Left lung (tissue), 10 donors: ENCODE measurements around the gene FAM120B. TPM values are rescaled to one million over a fixed set of nuclear protein-coding genes. Genes with fewer than 3 reads are reported as not detected.
"Not testable (repeated sequence)": the region's sequence is repeated elsewhere in the genome, so short reads cannot be mapped to it uniquely, and the experiment has no call there.

Source experiments
- ATAC-seq: fragments of 200-7000 bp; cut with Tn5 transposase; one replicate; pipeline ENCODE4 v1.9.1; 2020; ENCODE audit warnings: moderate library complexity
- DNase-seq, 4 donors: peaks; one replicate each; pipeline ENCODE4 v3.0.0-alpha.2; 2013 to 2020
- H3K27ac ChIP-seq, 2 donors: fragments of 200-600 bp; sonication (generic) in 1 of 2; one replicate each; pipeline versions ENCODE4 v1.5.0 to v1.8.0; 2020 to 2021
- H3K27me3 ChIP-seq, 2 donors: fragments of 200-600 bp; sonication (generic) in 1 of 2; one replicate each; pipeline versions ENCODE4 v1.5.0 to v1.8.0; 2020 to 2021
- H3K36me3 ChIP-seq, 2 donors: fragments of 200-600 bp; sonication (generic) in 1 of 2; one replicate each; pipeline versions ENCODE4 v1.5.0 to v1.8.0; 2020 to 2021
- H3K4me1 ChIP-seq, 2 donors: fragments of 200-600 bp; one replicate each; pipeline ENCODE4 v1.8.0; 2021
- H3K4me3 ChIP-seq, 2 donors: fragments of 200-600 bp; sonication (generic) in 1 of 2; one replicate each; pipeline versions ENCODE4 v1.5.0 to v1.8.0; 2020 to 2021; ENCODE audit warnings: mild to moderate bottlenecking in 1 of 2
- H3K9me3 ChIP-seq, 2 donors: fragments of 200-600 bp; sonication (generic) in 1 of 2; one replicate each; pipeline versions ENCODE4 v1.5.0 to v1.8.0; 2020 to 2021
- CTCF ChIP-seq, 2 donors: fragments of 200-600 bp; sonication (generic) in 1 of 2; IDR thresholded peaks; one replicate each; pipeline versions ENCODE4 v1.5.0 to v1.8.0; 2021; ENCODE audit warnings: antibody characterized with exemption in 2 of 2
- intact Hi-C, 2 donors: fragments of 100-400 bp; cut with DNase I; formaldehyde crosslinking; loops; one replicate each; pipeline versions ENCODE4 v1.11.2 to v1.14.2; 2022
- polyA plus RNA-seq, 6 donors: library from polyadenylated mRNA; unstranded; fragments of 120-200 nt; gene quantifications; one replicate each; pipeline ENCODE4 v1.2.1, GENCODE V29; 2013; ENCODE audit not compliant: insufficient read length in 6 of 6
- total RNA-seq, 2 donors: library from RNA; stranded (reverse); fragmentation: NEBNext Ultra II Directional; extraction: Animal tissue kit (Norgen Biotek cat#: 25700); gene quantifications; one replicate each; pipeline ENCODE4 v1.2.1, GENCODE V29; 2021
- donor health status: DM: no; HTN: yes; CAD: no.
- donor health status: DM: no; HTN: no; CAD: no.

Gene FAM120B
- total and polyA plus RNA-seq, 8 donors, result 26.6 to 37.7 (median 35.5) TPM

DNA sequence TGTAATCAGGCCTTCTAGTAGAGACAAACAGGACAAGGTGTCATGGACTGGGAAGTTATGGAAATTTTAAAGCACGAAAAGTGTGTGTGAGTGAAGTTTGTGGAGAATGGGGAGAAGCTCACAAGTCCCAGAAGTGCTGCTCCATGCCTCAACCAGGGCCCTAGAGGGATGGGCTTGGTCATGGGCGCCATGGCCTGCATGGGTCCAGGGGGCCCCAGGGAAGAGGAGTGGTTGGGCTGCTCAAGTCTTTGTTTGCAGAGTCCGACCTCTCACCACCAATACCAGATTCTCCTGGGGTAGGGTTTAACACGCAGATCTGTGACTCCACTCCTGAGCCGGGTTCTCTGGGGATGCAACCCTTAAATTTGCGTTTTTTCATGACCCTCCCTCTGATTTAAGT is 88.4 kb downstream of the FAM120B start:
- no peak for ATAC-seq
- intact Hi-C loops, result no loop called here

GRCh38 chr6:170398743-170399369 is 92.3 kb downstream of the FAM120B start:
- DNase-seq, H3K4me1 ChIP-seq, H3K9me3 ChIP-seq, intact Hi-C loops, H3K4me3 ChIP-seq, ATAC-seq, H3K27ac ChIP-seq, H3K27me3 ChIP-seq: not testable (repeated sequence)
- peaks cover 0 to 80% of the 10 kb centered on the region in 2 donors for H3K36me3 ChIP-seq

More for the DNA sequence above, 88.4 kb downstream of the FAM120B start:
- H3K4me1 ChIP-seq, result no peaks in the 10 kb centered on the region
- H3K9me3 ChIP-seq, result no peaks in the 10 kb centered on the region
- no peaks in the 10 kb centered on the region for H3K27me3 ChIP-seq
- H3K4me3 ChIP-seq, result no peak overlapping the region
- no peak for DNase-seq
- no peak for TF ChIP-seq CTCF (IDR thresholded peaks at IDR 0.05)
- peaks cover 0 to 78% of the 10 kb centered on the region in 2 donors for H3K36me3 ChIP-seq
- H3K27ac ChIP-seq, result no peak overlapping the region

DNA sequence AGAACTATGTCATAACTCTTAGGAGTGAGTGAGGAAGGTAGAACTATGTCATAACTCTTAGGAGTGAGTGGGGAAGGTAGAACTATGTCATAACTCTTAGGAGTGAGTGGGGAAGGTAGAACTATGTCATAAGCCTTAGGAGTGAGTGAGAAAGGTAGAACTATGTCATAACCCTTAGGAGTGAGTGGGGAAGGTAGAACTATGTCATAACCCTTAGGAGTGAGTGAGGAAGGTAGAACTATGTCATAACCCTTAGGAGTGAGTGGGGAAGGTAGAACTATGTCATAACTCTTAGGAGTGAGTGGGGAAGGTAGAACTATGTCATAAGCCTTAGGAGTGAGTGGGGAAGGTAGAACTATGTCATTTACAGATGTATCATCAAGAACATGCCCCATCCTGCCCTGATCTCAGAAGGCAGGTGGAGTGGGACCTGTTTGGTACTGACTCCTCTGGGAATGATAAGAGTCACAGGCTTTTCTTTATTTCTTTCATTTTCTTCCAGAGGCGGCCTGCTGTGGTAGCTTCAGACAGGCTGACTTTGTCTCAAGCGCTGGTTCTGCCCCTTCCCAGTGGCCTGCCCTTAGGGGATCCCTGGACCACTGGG is 93.5 kb downstream of the FAM120B start:
- intact Hi-C loops, DNase-seq: not testable (repeated sequence)
- H3K36me3 ChIP-seq, result peaks cover 0 to 80% of the 10 kb centered on the region in 2 donors

DNA sequence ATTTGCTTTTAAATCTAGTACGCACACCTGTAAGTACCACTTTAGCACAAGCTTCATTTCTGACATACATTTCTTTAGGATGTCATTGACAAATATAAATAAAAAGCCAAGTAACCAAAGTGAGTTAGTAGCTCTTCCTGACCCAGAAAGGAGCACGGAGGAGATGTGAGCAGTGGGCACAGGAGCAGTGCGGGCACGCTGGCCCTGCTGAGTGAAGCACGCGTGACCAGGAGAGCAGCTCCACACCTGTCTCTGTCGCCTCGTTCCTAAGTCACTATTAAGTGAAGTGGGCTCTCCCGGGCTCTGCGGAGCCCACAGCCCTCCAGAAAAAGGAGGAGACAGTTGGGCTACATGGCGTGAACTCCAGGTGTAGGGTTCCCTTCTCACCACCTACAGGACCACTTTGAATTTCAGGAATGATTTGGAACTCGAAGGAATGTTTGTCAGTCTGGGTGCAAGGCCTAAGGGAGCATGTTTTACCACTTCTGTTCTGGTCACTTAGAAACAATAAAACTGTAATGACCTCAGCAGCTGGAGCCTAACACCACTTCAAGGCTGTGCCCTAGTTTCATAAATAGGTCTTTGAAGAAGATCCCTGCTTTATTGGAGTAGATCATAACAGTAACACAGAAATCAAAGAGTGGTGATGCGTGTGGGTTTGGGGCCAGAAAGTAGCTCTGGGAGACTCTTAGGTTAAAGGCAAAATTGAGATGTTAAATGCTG is 95.9 kb downstream of the FAM120B start:
- Histone ChIP-seq H3K9me3 (no peaks in the 10 kb centered on the region), H3K4me3 (no peak overlapping the region), H3K36me3 (peaks cover 0 to 78% of the 10 kb centered on the region in 2 donors), H3K4me1 (no peaks in the 10 kb centered on the region), H3K27me3 (no peaks in the 10 kb centered on the region), H3K27ac (no peak overlapping the region)
- intact Hi-C loops, result no loop called here
- DNase-seq (no peak), ATAC-seq (no peak)
- no peak for TF ChIP-seq CTCF (IDR thresholded peaks at IDR 0.05)

More for the DNA sequence above, 93.5 kb downstream of the FAM120B start:
- H3K4me1 ChIP-seq, H3K4me3 ChIP-seq, ATAC-seq, H3K27me3 ChIP-seq, H3K27ac ChIP-seq, H3K9me3 ChIP-seq: not testable (repeated sequence)

DNA sequence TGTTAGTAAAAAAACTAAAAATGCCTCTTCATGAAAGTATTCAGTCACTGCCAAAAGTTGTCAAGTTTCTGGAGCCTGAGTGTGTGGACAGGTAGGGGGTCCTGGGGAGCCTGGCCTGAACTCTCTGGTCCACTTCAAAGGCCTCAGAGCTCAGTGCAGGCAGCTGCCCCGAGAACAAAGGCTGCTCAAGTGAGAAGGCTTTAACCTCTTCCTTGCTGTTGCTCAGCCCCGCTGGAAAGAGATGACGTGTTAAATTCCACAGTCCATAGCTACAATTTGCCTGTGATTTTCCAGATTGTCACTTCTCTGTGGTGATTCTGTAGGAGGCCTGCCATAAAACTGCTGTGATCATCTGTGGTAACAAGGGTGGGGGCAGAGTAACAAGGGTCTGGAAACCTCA is 96.9 kb downstream of the FAM120B start:
- no peak for TF ChIP-seq CTCF (IDR thresholded peaks at IDR 0.05)
- Histone ChIP-seq H3K27ac (no peak overlapping the region), H3K9me3 (no peaks in the 10 kb centered on the region), H3K36me3 (peaks cover 0 to 73% of the 10 kb centered on the region in 2 donors), H3K4me3 (no peak overlapping the region), H3K27me3 (no peaks in the 10 kb centered on the region), H3K4me1 (no peaks in the 10 kb centered on the region)
- ATAC-seq, result no peak
- intact Hi-C loops, result no loop called here
- DNase-seq, result no peak

- no peak overlapping the region for H3K27ac ChIP-seq
- TF ChIP-seq CTCF (IDR thresholded peaks at IDR 0.05), result no peak
- no peak overlapping the region for H3K4me3 ChIP-seq
- DNase-seq (no peak), ATAC-seq (no peak)
- peaks cover 0 to 73% of the 10 kb centered on the region in 2 donors for H3K36me3 ChIP-seq
- H3K4me1 ChIP-seq, result no peaks in the 10 kb centered on the region
- H3K9me3 ChIP-seq, result no peaks in the 10 kb centered on the region
- H3K27me3 ChIP-seq, result no peaks in the 10 kb centered on the region
- intact Hi-C loops, result no loop called here
These were observed 97.5 kb downstream of the FAM120B start for GRCh38 chr6:170404036-170404435.
